Ishikawa (cell line): ENCODE data around the gene TMEM120B.

Experiments used
- EP300 ChIP-seq: IDR thresholded peaks from 2 replicates; pipeline ENCODE4 v1.6.1; 2012; ENCODE audit warnings: borderline replicate concordance
- FOXM1 ChIP-seq: IDR thresholded peaks from 2 replicates; pipeline ENCODE4 v1.6.1; 2012; ENCODE audit warnings: low read depth, borderline replicate concordance
- TCF12 ChIP-seq: IDR thresholded peaks from 2 replicates; pipeline ENCODE4 v1.6.1; 2012; ENCODE audit warnings: low read depth
- YY1 ChIP-seq: IDR thresholded peaks from 2 replicates; pipeline ENCODE4 v1.6.1; 2012; ENCODE audit warnings: low read depth

GRCh38 chr12:121705514-121705913 is 7.0 kb upstream of the TMEM120B start:
- TF ChIP-seq EP300 (no peak), TCF12 (no peak), FOXM1 (no peak), YY1 (no peak)
